Neural progenitor cell (in vitro differentiated cells): ENCODE data around the gene TENT5A. TPM values are rescaled to one million over a fixed set of nuclear protein-coding genes. Genes with fewer than 3 reads are reported as not detected.

ENCODE experiments used
- DNase-seq: peaks from one replicate; pipeline ENCODE4 v3.0.0-alpha.2; 2016; ENCODE audit warnings: low spot score
- H2AFZ ChIP-seq: fragments of 200-600 bp; sonication (generic); replicated peaks from 2 replicates; pipeline ENCODE4 v1.6.1; 2016; ENCODE audit warnings: antibody characterized with exemption
- H3F3A ChIP-seq: fragments of 200-600 bp; sonication (generic); 2 replicates; pipeline ENCODE4 v1.6.1; 2016; ENCODE audit warnings: antibody characterized with exemption, low read depth
- H3K27ac ChIP-seq: fragments of 200-600 bp; sonication (generic); 2 replicates; pipeline ENCODE4 v1.5.1; 2016; ENCODE audit warnings: mild to moderate bottlenecking
- H3K27me3 ChIP-seq: fragments of 200-600 bp; sonication (generic); 2 replicates; pipeline ENCODE4 v1.6.1; 2016; ENCODE audit warnings: mild to moderate bottlenecking, moderate library complexity
- H3K36me3 ChIP-seq: fragments of 200-600 bp; sonication (generic); 2 replicates; pipeline ENCODE4 v1.5.1; 2016
- H3K4me1 ChIP-seq: fragments of 200-600 bp; sonication (generic); 2 replicates; pipeline ENCODE4 v1.6.1; 2016; ENCODE audit warnings: mixed run types
- H3K4me2 ChIP-seq: fragments of 200-600 bp; sonication (generic); 2 replicates; pipeline ENCODE4 v1.6.1; 2016
- H3K4me3 ChIP-seq: fragments of 200-600 bp; sonication (generic); 2 replicates; pipeline ENCODE4 v1.5.1; 2016
- H3K79me2 ChIP-seq: fragments of 200-600 bp; sonication (generic); 2 replicates; pipeline ENCODE4 v1.6.1; 2016; ENCODE audit warnings: low read depth
- H3K9ac ChIP-seq: fragments of 200-600 bp; sonication (generic); 2 replicates; pipeline ENCODE4 v1.6.1; 2016
- H3K9me3 ChIP-seq: fragments of 200-600 bp; sonication (generic); 2 replicates; pipeline ENCODE4 v1.5.1; 2016; ENCODE audit warnings: low read depth
- H4K20me1 ChIP-seq: fragments of 200-600 bp; sonication (generic); 2 replicates; pipeline ENCODE4 v1.6.1; 2016; ENCODE audit warnings: low read depth
- H3K27ac Mint-ChIP-seq: 3 replicates; pipeline ENCODE4 v1.8.0; 2021; ENCODE audit warnings: mixed read lengths
- H3K27me3 Mint-ChIP-seq: 2 replicates; pipeline ENCODE4 v1.8.0; 2022; ENCODE audit warnings: low read depth, mild to moderate bottlenecking, inconsistent platforms, moderate library complexity, mixed read lengths; ENCODE audit not compliant: insufficient read depth
- H3K36me3 Mint-ChIP-seq: 3 replicates; pipeline ENCODE4 v1.8.0; 2021; ENCODE audit warnings: mixed read lengths
- H3K4me1 Mint-ChIP-seq: 3 replicates; pipeline ENCODE4 v1.8.0; 2021; ENCODE audit warnings: mixed read lengths
- H3K4me3 Mint-ChIP-seq: 3 replicates; pipeline ENCODE4 v1.8.0; 2021; ENCODE audit warnings: mild to moderate bottlenecking, moderate library complexity, mixed read lengths
- H3K9me3 Mint-ChIP-seq: 3 replicates; pipeline ENCODE4 v1.8.0; 2020; ENCODE audit warnings: mixed read lengths
- CTCF ChIP-seq: fragments of 200-600 bp; sonication (generic); IDR thresholded peaks from 2 replicates; pipeline ENCODE4 v1.5.1; 2017; ENCODE audit warnings: antibody characterized with exemption, mild to moderate bottlenecking
- EZH2 ChIP-seq: fragments of 200-600 bp; sonication (generic); IDR thresholded peaks from 2 replicates; pipeline ENCODE4 v1.6.1; 2017; ENCODE audit warnings: antibody characterized with exemption, mild to moderate bottlenecking, moderate library complexity
- EZH2phosphoT487 ChIP-seq: fragments of 200-600 bp; sonication (generic); IDR thresholded peaks from 2 replicates; pipeline ENCODE4 v1.6.1; 2017; ENCODE audit warnings: antibody characterized with exemption
- total RNA-seq: library from RNA; depleted of rRNA; stranded (reverse); fragments of >200 nt; gene quantifications from 2 replicates; pipeline ENCODE4 v1.2.3, GENCODE V29; 2015; ENCODE audit warnings: low replicate concordance

Gene TENT5A
- total RNA-seq, 1 donor from 2014 or later, result 11.7 TPM

GRCh38 chr6:81786150-81786549 lies 33.7 kb upstream of the TENT5A start:
- Mint-ChIP-seq H3K4me3 (no peak overlapping the region), H3K27me3 (no peaks in the 10 kb centered on the region), H3K27ac (no peak overlapping the region), H3K4me1 (peaks cover 3% of the 10 kb centered on the region), H3K9me3 (no peaks in the 10 kb centered on the region), H3K36me3 (no peaks in the 10 kb centered on the region)
- no peak overlapping the region for H3K27ac ChIP-seq
- peaks cover 4% of the 10 kb centered on the region for H3K4me1 ChIP-seq
- no peak for DNase-seq
- H3K9me3 ChIP-seq, result no peaks in the 10 kb centered on the region
- H3K79me2 ChIP-seq, result no peaks in the 10 kb centered on the region
- no peak overlapping the region for H3K4me3 ChIP-seq
- no peaks in the 10 kb centered on the region for H3F3A ChIP-seq
- no peak overlapping the region for H2AFZ ChIP-seq
- H3K4me2 ChIP-seq, result no peak overlapping the region
- H3K9ac ChIP-seq, result no peak overlapping the region
- H4K20me1 ChIP-seq, result no peaks in the 10 kb centered on the region
- H3K27me3 ChIP-seq, result no peaks in the 10 kb centered on the region
- TF ChIP-seq CTCF (no peak), EZH2 (no peak), EZH2phosphoT487 (no peak)
- no peaks in the 10 kb centered on the region for H3K36me3 ChIP-seq

GRCh38 chr6:81785377-81785776 lies 32.9 kb upstream of the TENT5A start:
- Histone ChIP-seq H3K27ac (no peak overlapping the region), H3K4me1 (peaks cover 4% of the 10 kb centered on the region), H2AFZ (no peak overlapping the region), H3K79me2 (no peaks in the 10 kb centered on the region), H4K20me1 (no peaks in the 10 kb centered on the region), H3K9ac (no peak overlapping the region), H3K4me2 (no peak overlapping the region), H3F3A (no peaks in the 10 kb centered on the region), H3K36me3 (no peaks in the 10 kb centered on the region), H3K9me3 (no peaks in the 10 kb centered on the region), H3K27me3 (no peaks in the 10 kb centered on the region), H3K4me3 (no peak overlapping the region)
- no peak overlapping the region for H3K4me3 Mint-ChIP-seq
- H3K27ac Mint-ChIP-seq, result no peak overlapping the region
- H3K27me3 Mint-ChIP-seq, result no peaks in the 10 kb centered on the region
- no peaks in the 10 kb centered on the region for H3K9me3 Mint-ChIP-seq
- no peaks in the 10 kb centered on the region for H3K4me1 Mint-ChIP-seq
- TF ChIP-seq EZH2phosphoT487 (no peak), CTCF (no peak), EZH2 (no peak)
- no peaks in the 10 kb centered on the region for H3K36me3 Mint-ChIP-seq
- DNase-seq, result no peak

DNA sequence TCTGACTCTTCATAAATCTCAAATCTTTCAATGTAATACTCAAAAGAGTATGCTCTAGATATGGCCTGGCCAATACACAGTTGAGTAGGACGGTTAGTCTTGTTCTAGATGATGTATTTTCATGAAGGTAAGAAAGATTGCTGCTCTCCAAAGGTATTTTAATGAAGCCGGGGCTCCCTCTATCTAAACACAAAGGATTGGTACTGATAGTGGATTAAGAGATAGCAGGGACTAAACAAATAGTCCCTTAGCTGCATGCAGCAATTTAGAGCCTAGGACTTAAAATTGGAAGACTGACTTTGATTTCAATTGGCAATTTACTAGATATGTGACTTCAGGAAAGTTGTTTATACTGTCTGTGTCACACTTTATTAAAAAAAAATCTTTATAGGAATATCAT lies 31.4 kb upstream of the TENT5A start:
- no peaks in the 10 kb centered on the region for H3K79me2 ChIP-seq
- Mint-ChIP-seq H3K9me3 (no peaks in the 10 kb centered on the region), H3K27ac (no peak overlapping the region), H3K27me3 (no peaks in the 10 kb centered on the region), H3K36me3 (no peaks in the 10 kb centered on the region), H3K4me3 (no peak overlapping the region), H3K4me1 (no peaks in the 10 kb centered on the region)
- H3K27ac ChIP-seq, result no peak overlapping the region
- no peak overlapping the region for H3K9ac ChIP-seq
- no peaks in the 10 kb centered on the region for H3F3A ChIP-seq
- no peak overlapping the region for H2AFZ ChIP-seq
- H3K36me3 ChIP-seq, result no peaks in the 10 kb centered on the region
- peaks cover 4% of the 10 kb centered on the region for H3K4me1 ChIP-seq
- no peaks in the 10 kb centered on the region for H3K27me3 ChIP-seq
- H3K4me3 ChIP-seq, result no peak overlapping the region
- DNase-seq, result no peak
- TF ChIP-seq EZH2 (no peak), EZH2phosphoT487 (no peak), CTCF (no peak)
- H3K4me2 ChIP-seq, result no peak overlapping the region
- no peaks in the 10 kb centered on the region for H4K20me1 ChIP-seq
- H3K9me3 ChIP-seq, result no peaks in the 10 kb centered on the region
